ENCODE data around the gene KRT36. TPM values are rescaled to one million over a fixed set of nuclear protein-coding genes. Genes with fewer than 3 reads are reported as not detected.

Gene KRT36
- total and polyA plus RNA-seq, 8 donors: not detected

GRCh38 chr17:41478237-41478636 lies 11.5 kb downstream of the KRT36 start:
- no peaks in the 10 kb centered on the region for H3K9me3 ChIP-seq
- TF ChIP-seq POLR2AphosphoS5 (IDR thresholded peaks at IDR 0.05): no peak
- DNase-seq: no peak
- H3K27ac ChIP-seq: no peak overlapping the region
- no peak overlapping the region for H3K4me3 ChIP-seq
- H3K36me3 ChIP-seq: no peaks in the 10 kb centered on the region
- H3K4me1 ChIP-seq: peaks cover 0 to under 1% (median 0%) of the 10 kb centered on the region in 4 donors
- H3K27me3 ChIP-seq: no peaks in the 10 kb centered on the region
- 68 to 80% (median 76%) methylated on average over 8 of the region's 8 CpGs for WGBS, 5 donors
- intact Hi-C loops (cut with DNase I; ENCODE audit: low total_unique reads): no loop called here

GRCh38 chr17:41476866-41477815 lies 12.6 kb downstream of the KRT36 start:
- intact Hi-C loops (cut with DNase I; ENCODE audit: low total_unique reads): no loop called here
- H3K9me3 ChIP-seq: peaks cover 0 to 1% (median under 1%) of the 10 kb centered on the region in 4 donors
- no peaks in the 10 kb centered on the region for H3K27me3 ChIP-seq
- H3K27ac ChIP-seq: no peak overlapping the region
- H3K4me3 ChIP-seq: no peak overlapping the region
- H3K36me3 ChIP-seq: no peaks in the 10 kb centered on the region
- WGBS, 5 donors: 86 to 94% (median 91%) methylated on average over 19 to 22 of the region's 22 CpGs
- no peak for DNase-seq
- no peak for TF ChIP-seq EP300 (IDR thresholded peaks at IDR 0.05)
- TF ChIP-seq POLR2AphosphoS5 (IDR thresholded peaks at IDR 0.05): no peak
- no peak for TF ChIP-seq POLR2A (IDR thresholded peaks at IDR 0.05)
- TF ChIP-seq CTCF (IDR thresholded peaks at IDR 0.05): no peak
- no peaks in the 10 kb centered on the region for H3K4me1 ChIP-seq

- no peak for DNase-seq
- Histone ChIP-seq H3K4me3 (no peak overlapping the region), H3K36me3 (no peaks in the 10 kb centered on the region), H3K27ac (no peak overlapping the region), H3K4me1 (no peaks in the 10 kb centered on the region), H3K9me3 (peaks cover 0 to 7% (median 4%) of the 10 kb centered on the region in 4 donors), H3K27me3 (no peaks in the 10 kb centered on the region)
- intact Hi-C loops (cut with DNase I; ENCODE audit: low total_unique reads): no loop called here
- 95 to 98% (median 98%) methylated on average over 4 of the region's 4 CpGs for WGBS, 5 donors
- TF ChIP-seq POLR2A (IDR thresholded peaks at IDR 0.05): no peak
- TF ChIP-seq CTCF (IDR thresholded peaks at IDR 0.05): no peak
- no peak for TF ChIP-seq EP300 (IDR thresholded peaks at IDR 0.05)
- no peak for TF ChIP-seq POLR2AphosphoS5 (IDR thresholded peaks at IDR 0.05)
Observed at GRCh38 chr17:41475421-41475820, 14.3 kb downstream of the KRT36 start.

- Histone ChIP-seq H3K27ac (no peak overlapping the region), H3K4me3 (no peak overlapping the region), H3K4me1 (no peaks in the 10 kb centered on the region), H3K9me3 (peaks cover 0 to 7% (median 4%) of the 10 kb centered on the region in 4 donors), H3K27me3 (no peaks in the 10 kb centered on the region), H3K36me3 (no peaks in the 10 kb centered on the region)
- WGBS, 5 donors: 64 to 79% (median 66%) methylated on average over 8 of the region's 8 CpGs
- no peak for TF ChIP-seq EP300 (IDR thresholded peaks at IDR 0.05)
- no peak for TF ChIP-seq CTCF (IDR thresholded peaks at IDR 0.05)
- TF ChIP-seq POLR2A (IDR thresholded peaks at IDR 0.05): no peak
- no peak for TF ChIP-seq POLR2AphosphoS5 (IDR thresholded peaks at IDR 0.05)
- DNase-seq: no peak
- intact Hi-C loops (cut with DNase I; ENCODE audit: low total_unique reads): no loop called here
Observed at GRCh38 chr17:41474863-41475262, 14.8 kb downstream of the KRT36 start.

GRCh38 chr17:41468346-41468745 lies 21.4 kb downstream of the KRT36 start:
- intact Hi-C loops (cut with DNase I; ENCODE audit: low total_unique reads): no loop called here
- Histone ChIP-seq H3K36me3 (no peaks in the 10 kb centered on the region), H3K4me1 (peaks cover 0 to 11% (median 3%) of the 10 kb centered on the region in 4 donors), H3K27ac (no peak overlapping the region), H3K9me3 (peaks cover 0 to 15% (median 5%) of the 10 kb centered on the region in 4 donors), H3K4me3 (no peak overlapping the region), H3K27me3 (no peaks in the 10 kb centered on the region)
- DNase-seq: no peak
- TF ChIP-seq POLR2A (IDR thresholded peaks at IDR 0.05) (no peak), POLR2AphosphoS5 (IDR thresholded peaks at IDR 0.05) (no peak), EP300 (IDR thresholded peaks at IDR 0.05) (no peak), CTCF (IDR thresholded peaks at IDR 0.05) (no peak)

All from stomach (tissue), 9 donors.